ENCODE measurements around the gene DNAJB6. TPM values are rescaled to one million over a fixed set of nuclear protein-coding genes. Genes with fewer than 3 reads are reported as not detected.

The DNAJB6 gene
- total RNA-seq, 4 donors from 2014 or later: 179 to 254 (median 212) TPM

GRCh38 chr7:157409753-157410727, 73.2 kb downstream of the DNAJB6 start:
- TF ChIP-seq POLR2A (IDR thresholded peaks at IDR 0.05): no peak
- TF ChIP-seq, protein P1, sequence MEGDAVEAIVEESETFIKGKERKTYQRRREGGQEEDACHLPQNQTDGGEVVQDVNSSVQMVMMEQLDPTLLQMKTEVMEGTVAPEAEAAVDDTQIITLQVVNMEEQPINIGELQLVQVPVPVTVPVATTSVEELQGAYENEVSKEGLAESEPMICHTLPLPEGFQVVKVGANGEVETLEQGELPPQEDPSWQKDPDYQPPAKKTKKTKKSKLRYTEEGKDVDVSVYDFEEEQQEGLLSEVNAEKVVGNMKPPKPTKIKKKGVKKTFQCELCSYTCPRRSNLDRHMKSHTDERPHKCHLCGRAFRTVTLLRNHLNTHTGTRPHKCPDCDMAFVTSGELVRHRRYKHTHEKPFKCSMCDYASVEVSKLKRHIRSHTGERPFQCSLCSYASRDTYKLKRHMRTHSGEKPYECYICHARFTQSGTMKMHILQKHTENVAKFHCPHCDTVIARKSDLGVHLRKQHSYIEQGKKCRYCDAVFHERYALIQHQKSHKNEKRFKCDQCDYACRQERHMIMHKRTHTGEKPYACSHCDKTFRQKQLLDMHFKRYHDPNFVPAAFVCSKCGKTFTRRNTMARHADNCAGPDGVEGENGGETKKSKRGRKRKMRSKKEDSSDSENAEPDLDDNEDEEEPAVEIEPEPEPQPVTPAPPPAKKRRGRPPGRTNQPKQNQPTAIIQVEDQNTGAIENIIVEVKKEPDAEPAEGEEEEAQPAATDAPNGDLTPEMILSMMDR (IDR thresholded peaks at IDR 0.05): no peak
- WGBS, 2 donors: 96 to 97% methylated on average over 74 to 75 of the region's 78 CpGs
- intact Hi-C loops (cut with DNase I; ENCODE audit: low total_unique reads): no loop called here
- no peak for DNase-seq (ENCODE audit: low spot score in 2 of 2)
- H3K4me3 ChIP-seq (ENCODE audit: low read depth, poor library complexity, severe bottlenecking): no peak overlapping the region

GRCh38 chr7:157410831-157411556, 74.2 kb downstream of the DNAJB6 start:
- H3K4me3 ChIP-seq (ENCODE audit: low read depth, poor library complexity, severe bottlenecking): no peak overlapping the region
- intact Hi-C loops (cut with DNase I; ENCODE audit: low total_unique reads): no loop called here
- no peak for TF ChIP-seq POLR2A (IDR thresholded peaks at IDR 0.05)
- TF ChIP-seq, protein P1 (IDR thresholded peaks at IDR 0.05): no peak
- 92 to 94% methylated on average over 27 to 29 of the region's 33 CpGs for WGBS, 2 donors
- no peak for DNase-seq (ENCODE audit: low spot score in 2 of 2)

GRCh38 chr7:157411580-157411979, 74.8 kb downstream of the DNAJB6 start:
- H3K4me3 ChIP-seq (ENCODE audit: low read depth, poor library complexity, severe bottlenecking): no peak overlapping the region
- no peak for DNase-seq (ENCODE audit: low spot score in 2 of 2)
- TF ChIP-seq, protein P1 (IDR thresholded peaks at IDR 0.05): no peak
- no peak for TF ChIP-seq POLR2A (IDR thresholded peaks at IDR 0.05)
- intact Hi-C loops (cut with DNase I; ENCODE audit: low total_unique reads): no loop called here
- 82% methylated on average over 18 to 19 of the region's 19 CpGs for WGBS, 2 donors

DNA sequence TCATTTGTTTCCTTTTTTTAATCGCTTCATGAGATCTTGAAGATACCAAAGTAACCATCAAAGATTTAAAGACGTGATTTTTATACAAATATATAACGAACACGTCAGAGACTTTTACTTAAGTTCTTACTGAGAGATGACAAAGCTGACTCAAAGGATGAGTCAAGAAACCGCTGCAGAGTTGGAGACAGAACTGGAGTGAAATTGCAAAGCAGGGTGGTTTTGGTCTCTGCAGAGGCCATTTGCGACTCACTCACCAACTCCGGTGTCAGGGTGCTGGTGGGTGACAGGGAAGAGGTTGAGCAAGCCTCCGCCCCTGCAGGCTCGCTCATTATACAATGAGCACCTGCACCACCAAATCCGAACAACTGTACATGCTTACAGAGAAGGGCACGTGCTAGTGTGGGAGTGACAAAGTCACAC, 75.2 kb downstream of the DNAJB6 start:
- no peak overlapping the region for H3K4me3 ChIP-seq (ENCODE audit: low read depth, poor library complexity, severe bottlenecking)
- TF ChIP-seq, protein P1 (IDR thresholded peaks at IDR 0.05): no peak
- no peak for TF ChIP-seq POLR2A (IDR thresholded peaks at IDR 0.05)
- WGBS, 2 donors: 90 to 93% methylated on average over 11 of the region's 11 CpGs
- no peak for DNase-seq (ENCODE audit: low spot score in 2 of 2)
- intact Hi-C loops (cut with DNase I; ENCODE audit: low total_unique reads): no loop called here

DNA sequence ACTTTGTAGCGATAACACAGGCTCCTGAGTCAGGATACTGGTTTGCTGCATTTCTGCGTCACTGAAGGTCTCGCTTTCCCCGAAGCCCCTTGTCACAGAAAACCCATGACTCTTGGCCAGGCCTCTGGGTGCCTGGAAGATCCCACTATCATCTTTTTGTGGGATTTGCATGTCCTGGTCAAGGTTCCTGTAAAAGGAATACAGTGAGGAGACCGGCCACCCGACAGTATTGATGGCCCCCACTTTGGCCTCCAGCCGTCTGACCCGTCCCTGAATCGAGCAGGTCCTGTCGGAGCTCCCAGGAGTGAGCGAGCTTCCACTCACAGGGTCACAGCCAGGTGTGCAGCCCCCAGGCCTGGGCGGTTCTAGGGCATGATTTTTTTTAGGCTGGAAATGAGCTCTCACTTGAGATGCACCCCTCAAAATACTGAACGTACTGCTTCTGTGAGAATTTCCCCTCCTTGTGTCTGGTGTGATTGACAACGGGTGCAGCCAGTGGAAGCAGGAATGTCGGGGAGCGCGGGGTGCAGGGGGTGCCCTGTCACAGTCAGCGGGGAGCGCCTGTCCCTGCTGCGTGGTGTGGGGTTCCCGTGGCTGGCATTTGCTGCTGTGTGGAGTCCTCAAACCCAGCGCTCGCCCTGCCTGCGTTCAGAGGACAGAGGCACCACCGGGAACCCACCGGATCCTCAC, 75.8 kb downstream of the DNAJB6 start:
- WGBS, 2 donors: 93 to 94% methylated on average over 25 to 26 of the region's 26 CpGs
- TF ChIP-seq POLR2A (IDR thresholded peaks at IDR 0.05): no peak
- intact Hi-C loops (cut with DNase I; ENCODE audit: low total_unique reads): no loop called here
- no peak for DNase-seq (ENCODE audit: low spot score in 2 of 2)
- no peak overlapping the region for H3K4me3 ChIP-seq (ENCODE audit: low read depth, poor library complexity, severe bottlenecking)

Measured in lower leg skin (tissue), 4 donors.